ENCODE results near the gene LAMB4.

Gene LAMB4

GRCh38 chr7:108072739-108073138 is 57.4 kb downstream of the LAMB4 start:
- TF ChIP-seq ZNF274 (IDR thresholded peaks at IDR 0.05; ENCODE audit: low read depth, low read length), result no peak
- H3K4me3 ChIP-seq (ENCODE audit: low read length), result no peak overlapping the region

GRCh38 chr7:108072116-108072515 is 58.0 kb downstream of the LAMB4 start:
- TF ChIP-seq ZNF274 (IDR thresholded peaks at IDR 0.05; ENCODE audit: low read depth, low read length), result no peak
- H3K4me3 ChIP-seq (ENCODE audit: low read length), result no peak overlapping the region

- H3K4me3 ChIP-seq (ENCODE audit: low read length), result no peak overlapping the region
- no peak for TF ChIP-seq ZNF274 (IDR thresholded peaks at IDR 0.05; ENCODE audit: low read depth, low read length)
These were observed 58.6 kb downstream of the LAMB4 start for GRCh38 chr7:108071551-108071950.

GRCh38 chr7:108069646-108070045 is 60.5 kb downstream of the LAMB4 start:
- TF ChIP-seq ZNF274 (IDR thresholded peaks at IDR 0.05; ENCODE audit: low read depth, low read length), result no peak
- no peak overlapping the region for H3K4me3 ChIP-seq (ENCODE audit: low read length)

GRCh38 chr7:108067844-108068243 is 62.3 kb downstream of the LAMB4 start:
- TF ChIP-seq ZNF274 (IDR thresholded peaks at IDR 0.05; ENCODE audit: low read depth, low read length), result no peak

GRCh38 chr7:108066486-108066885 is 63.7 kb downstream of the LAMB4 start:
- TF ChIP-seq ZNF274 (IDR thresholded peaks at IDR 0.05; ENCODE audit: low read depth, low read length), result no peak

More at GRCh38 chr7:108067844-108068243, 62.3 kb downstream of the LAMB4 start:
- H3K4me3 ChIP-seq (ENCODE audit: low read length), result no peak overlapping the region

GRCh38 chr7:108063520-108063933 is 66.6 kb downstream of the LAMB4 start:
- no peak for TF ChIP-seq ZNF274 (IDR thresholded peaks at IDR 0.05; ENCODE audit: low read depth, low read length)
- no peak overlapping the region for H3K4me3 ChIP-seq (ENCODE audit: low read length)

More at GRCh38 chr7:108066486-108066885, 63.7 kb downstream of the LAMB4 start:
- H3K4me3 ChIP-seq (ENCODE audit: low read length), result no peak overlapping the region

- H3K4me3 ChIP-seq (ENCODE audit: low read length), result no peak overlapping the region
- TF ChIP-seq ZNF274 (IDR thresholded peaks at IDR 0.05; ENCODE audit: low read depth, low read length), result no peak
These were observed 67.7 kb downstream of the LAMB4 start for GRCh38 chr7:108062250-108063014.

- TF ChIP-seq ZNF274 (IDR thresholded peaks at IDR 0.05; ENCODE audit: low read depth, low read length), result no peak
- H3K4me3 ChIP-seq (ENCODE audit: low read length), result no peak overlapping the region
These were observed 70.6 kb downstream of the LAMB4 start for GRCh38 chr7:108059526-108059925.

- H3K4me3 ChIP-seq (ENCODE audit: low read length), result no peak overlapping the region
- no peak for TF ChIP-seq ZNF274 (IDR thresholded peaks at IDR 0.05; ENCODE audit: low read depth, low read length)
These were observed 72.1 kb downstream of the LAMB4 start for GRCh38 chr7:108057951-108058481.

GRCh38 chr7:108055611-108056021 is 74.5 kb downstream of the LAMB4 start:
- H3K4me3 ChIP-seq (ENCODE audit: low read length), result no peak overlapping the region
- TF ChIP-seq ZNF274 (IDR thresholded peaks at IDR 0.05; ENCODE audit: low read depth, low read length), result no peak

GRCh38 chr7:108054537-108054936 is 75.6 kb downstream of the LAMB4 start:
- no peak for TF ChIP-seq ZNF274 (IDR thresholded peaks at IDR 0.05; ENCODE audit: low read depth, low read length)
- H3K4me3 ChIP-seq (ENCODE audit: low read length), result no peak overlapping the region

GRCh38 chr7:108053250-108053649 is 76.9 kb downstream of the LAMB4 start:
- TF ChIP-seq ZNF274 (IDR thresholded peaks at IDR 0.05; ENCODE audit: low read depth, low read length), result no peak
- no peak overlapping the region for H3K4me3 ChIP-seq (ENCODE audit: low read length)

- TF ChIP-seq ZNF274 (IDR thresholded peaks at IDR 0.05; ENCODE audit: low read depth, low read length), result no peak
These were observed 78.7 kb downstream of the LAMB4 start for GRCh38 chr7:108051454-108051853.

GRCh38 chr7:108049962-108050361 is 80.2 kb downstream of the LAMB4 start:
- no peak for TF ChIP-seq ZNF274 (IDR thresholded peaks at IDR 0.05; ENCODE audit: low read depth, low read length)

More at GRCh38 chr7:108051454-108051853, 78.7 kb downstream of the LAMB4 start:
- no peak overlapping the region for H3K4me3 ChIP-seq (ENCODE audit: low read length)

More at GRCh38 chr7:108049962-108050361, 80.2 kb downstream of the LAMB4 start:
- no peak overlapping the region for H3K4me3 ChIP-seq (ENCODE audit: low read length)

Data from GM08714 (cell line).